HG02588 (cell line): ENCODE measurements around the gene UPF2.

Experiments used
- ATAC-seq: cut with Tn5 transposase; IDR thresholded peaks from one replicate; pipeline ENCODE4 v1.9.1; 2021; ENCODE audit warnings: mild to moderate bottlenecking, moderate library complexity; ENCODE audit not compliant: unreplicated experiment

Gene UPF2

DNA sequence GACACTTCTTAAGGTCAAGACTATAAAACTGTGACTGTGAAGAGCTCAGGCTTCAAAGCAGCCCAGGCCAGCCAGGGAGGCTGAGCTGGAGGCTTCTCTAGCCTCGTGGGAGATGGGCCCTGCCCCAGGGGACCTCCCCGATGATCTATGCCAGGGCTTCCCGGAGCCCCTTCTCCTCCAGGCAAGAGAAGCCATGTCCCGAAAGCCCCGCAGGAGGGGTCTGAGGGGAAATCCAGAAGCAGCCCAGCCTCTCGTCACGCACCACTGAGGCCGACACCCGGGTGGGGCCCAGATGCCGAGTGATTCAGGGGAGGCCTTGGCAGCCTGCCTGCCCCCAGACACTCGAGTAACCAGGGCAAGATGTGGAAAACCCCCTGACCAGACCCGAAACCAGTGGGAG is 155.8 kb downstream of the UPF2 start:
- peak; percentile 49 for ATAC-seq

DNA sequence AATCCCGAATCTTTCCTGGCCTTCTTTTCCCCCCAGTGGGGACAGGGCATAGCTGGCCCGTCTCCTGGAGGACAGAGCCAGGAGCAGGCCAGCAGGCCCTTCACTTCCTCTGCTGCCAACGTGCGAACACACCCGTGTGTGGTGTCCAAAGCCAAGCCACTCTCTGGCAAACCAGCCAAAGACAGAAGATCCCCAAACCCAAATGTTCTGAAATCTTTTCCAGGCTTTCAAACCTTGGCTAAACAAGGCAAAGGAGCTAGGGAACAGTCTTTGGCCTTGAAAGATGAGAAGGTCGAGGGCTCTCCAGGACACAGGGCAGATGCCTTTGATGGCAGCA is 156.5 kb downstream of the UPF2 start:
- ATAC-seq = no peak

DNA sequence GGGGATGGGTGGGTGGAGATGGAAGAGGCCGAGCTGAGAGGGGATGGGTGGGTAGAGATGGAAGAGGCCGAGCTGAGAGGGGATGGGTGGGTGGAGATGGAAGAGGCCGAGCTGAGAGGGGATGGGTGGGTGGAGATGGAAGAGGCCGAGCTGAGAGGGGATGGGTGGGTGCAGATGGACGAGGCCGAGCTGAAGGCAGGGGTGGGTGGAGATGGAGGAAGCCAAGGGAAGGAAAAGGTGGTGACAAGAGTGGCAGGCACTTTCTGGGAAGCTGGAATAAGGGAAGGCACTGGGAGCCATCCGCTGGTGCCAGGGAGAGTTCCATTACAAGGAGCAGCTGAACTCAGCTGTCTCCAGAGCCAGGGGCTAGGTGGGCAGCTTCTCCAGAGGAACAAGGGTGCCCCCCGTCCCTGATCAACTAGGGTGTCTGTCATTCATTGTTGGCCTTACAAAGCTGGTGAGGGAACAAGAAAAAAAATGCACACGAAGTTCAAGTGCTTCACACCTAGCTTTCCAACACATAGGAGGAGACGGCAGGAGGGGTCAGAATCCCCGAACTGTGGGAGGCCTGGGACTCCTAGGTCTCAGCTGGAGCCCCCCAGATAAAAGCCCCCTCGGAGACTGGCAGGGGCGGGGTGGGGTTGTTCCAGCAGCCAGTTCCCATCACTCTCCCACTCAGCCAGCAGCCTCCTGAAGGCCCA is 157.0 kb downstream of the UPF2 start:
- no peak for ATAC-seq

DNA sequence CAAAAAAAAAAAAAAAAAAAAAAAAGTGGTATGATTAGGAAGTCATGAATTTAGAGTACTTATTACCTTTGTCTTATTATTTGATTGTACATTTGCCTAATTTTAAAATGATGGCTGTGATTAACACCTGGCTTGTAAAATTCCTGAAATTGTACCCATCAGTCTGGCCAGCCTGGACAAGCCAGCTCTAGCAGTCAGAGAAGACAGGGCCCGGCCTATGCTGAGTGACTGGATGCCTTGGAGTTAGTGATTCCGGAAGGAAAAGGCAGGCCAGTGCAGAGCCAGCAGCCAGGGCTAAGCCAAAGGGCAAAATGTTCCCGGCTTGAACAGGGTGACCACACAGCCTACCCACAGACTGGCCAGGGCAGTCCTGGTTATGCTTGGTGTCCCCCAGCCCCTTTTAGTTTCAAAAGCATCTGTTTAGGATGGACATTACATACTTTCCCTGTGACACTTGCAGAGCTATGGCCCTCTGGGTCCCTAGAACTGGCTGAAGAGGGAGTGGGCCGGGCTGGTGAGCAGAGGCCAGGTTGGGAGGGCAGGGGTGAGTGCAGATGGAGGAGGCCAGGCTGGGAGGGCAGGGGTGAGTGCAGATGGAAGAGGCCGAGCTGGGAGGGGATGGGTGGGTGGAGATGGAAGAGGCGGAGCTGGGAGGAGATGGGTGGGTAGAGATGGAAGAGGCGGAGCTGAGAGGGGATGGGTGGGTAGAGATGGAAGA is 157.7 kb downstream of the UPF2 start:
- no peak for ATAC-seq

DNA sequence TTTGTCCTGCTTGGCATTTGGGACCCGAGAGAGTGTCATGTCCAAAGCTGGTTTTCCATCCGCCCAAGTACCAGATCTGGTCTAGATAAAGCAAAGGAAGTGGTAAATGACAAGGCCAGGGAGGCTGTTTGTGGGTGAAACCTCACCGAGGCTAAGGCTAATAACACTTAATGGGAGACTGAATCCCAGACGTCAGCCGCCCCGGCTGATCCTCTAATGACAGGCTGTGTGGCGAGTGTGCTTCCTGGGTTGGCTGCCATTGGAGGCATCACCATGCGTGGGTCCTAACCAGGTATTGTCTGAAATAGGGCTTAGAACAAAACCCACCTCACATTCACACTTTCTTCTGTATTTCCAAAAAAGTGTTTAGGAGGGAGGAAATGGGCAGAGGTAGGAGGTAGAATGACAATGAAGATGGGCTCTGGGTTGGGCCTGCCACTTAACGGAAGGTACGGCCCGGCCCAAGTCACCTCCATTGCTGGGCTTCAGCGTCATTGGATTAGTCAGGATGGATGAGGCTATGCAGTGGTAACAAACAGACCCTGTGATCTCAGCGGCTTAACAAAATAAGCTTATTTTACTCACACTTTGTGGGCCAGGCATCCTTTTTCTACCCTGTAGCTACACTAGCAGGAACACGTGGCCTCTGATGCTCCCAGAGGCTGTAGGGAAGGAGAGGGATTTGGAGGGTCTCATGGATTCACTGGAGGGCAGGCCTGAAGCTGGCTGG is 159.8 kb downstream of the UPF2 start:
- ATAC-seq = no peak

DNA sequence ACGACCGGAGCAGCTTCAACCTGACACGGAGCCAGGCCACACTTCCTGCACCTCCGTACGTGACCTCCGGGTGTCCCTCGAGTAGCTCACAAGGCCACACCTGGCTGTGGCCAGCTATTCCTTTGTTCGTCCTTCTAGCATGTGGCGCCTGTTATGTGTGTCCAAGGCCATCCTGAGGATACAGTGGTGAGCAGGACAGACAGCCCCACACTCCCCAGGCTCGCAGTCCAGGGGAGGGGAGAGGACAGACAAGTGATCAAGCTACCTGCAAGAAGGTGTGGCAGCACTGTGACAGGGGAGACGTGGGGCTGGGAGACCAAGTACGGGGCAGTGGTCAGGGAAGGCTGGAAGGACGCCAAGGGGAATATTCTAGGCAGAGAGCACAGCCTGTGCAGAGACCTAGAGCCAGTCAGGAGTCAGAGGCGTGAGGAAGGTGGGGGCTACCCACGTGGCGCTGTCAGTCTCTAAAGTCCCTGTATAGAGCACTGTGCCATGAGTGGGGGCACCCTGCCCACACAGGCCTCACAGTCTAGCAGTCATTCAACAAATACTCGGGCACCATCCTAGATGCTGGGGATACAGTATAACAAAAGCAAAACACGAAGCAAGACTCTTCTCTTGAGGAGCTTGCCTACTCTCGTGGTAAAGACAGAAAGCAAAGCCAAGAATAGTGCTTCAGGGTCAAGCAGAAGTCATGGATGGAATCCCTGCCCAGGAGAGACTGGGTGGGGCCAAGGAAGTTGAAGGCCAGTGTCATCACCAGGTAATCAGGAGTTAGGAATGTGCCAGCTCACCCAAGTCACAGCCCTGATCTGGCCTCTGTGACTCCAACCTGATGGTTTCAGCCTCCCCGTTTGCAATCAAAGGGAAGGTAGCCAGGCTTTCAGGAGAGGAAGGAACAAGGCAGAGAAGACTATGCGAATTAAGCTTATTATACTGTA is 160.9 kb downstream of the UPF2 start:
- ATAC-seq = no peak

DNA sequence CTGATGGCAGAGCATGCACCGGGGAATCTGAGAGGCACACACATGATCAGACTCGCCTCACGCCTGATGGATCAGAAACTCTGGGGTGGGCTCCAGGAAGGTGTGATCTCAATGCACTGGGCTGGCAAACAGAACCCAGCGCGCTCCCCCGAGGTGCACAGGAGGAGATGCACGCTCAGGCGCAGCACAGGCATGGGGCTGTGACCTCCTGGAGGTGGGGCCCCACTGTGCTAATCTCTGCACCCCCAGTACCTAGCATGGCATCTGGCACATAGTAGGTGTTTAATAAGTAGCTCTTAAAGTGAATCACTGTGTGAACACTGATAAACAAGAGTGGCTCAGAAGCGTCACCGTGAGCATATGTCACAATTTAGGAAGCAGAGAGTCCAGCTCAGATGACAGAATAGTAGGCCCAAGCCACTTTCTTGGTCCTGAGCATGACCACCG is 161.6 kb downstream of the UPF2 start:
- ATAC-seq = no peak

DNA sequence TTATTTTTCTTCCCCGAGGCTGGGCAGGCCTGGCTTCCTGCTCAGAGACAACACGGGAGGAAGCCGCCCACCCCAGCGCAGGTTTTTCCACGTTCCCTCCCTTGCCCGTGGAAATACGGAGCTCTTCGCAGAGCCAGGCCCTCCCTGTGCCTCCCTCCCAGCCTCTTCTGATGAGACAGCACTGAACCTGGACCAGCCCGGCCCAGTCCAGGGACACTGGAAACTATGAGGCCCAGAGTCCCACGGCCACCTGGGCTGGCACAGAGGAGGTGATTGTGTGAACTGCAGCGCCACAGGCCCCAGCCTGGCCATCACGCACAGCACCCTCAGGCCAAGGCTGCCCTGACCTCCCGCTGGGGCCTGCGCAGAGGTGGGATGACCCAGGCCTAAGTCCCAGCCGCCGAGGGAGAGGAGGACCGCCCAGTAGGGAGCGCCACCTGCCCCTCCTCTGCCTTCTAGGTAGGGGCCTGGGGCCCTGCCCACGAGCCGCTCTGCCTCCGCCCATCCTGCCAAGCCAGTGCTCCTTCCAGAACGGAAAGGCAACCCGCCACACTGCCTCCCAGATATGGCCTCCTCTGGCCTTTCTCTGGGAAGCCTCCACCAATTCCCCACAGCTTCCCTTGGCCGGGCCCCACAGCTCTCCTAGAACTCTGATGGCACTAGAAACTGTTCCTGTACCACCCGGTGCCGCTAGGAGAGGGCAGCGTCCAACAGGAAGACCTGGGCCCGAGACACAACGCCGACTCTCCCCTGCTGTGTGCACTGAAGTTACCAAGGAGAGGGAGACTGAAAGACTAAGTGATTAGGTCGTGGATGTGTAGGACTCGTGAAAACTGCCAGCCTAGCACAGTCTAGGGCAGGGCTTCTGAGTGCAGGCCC is 162.2 kb downstream of the UPF2 start:
- ATAC-seq = no peak

DNA sequence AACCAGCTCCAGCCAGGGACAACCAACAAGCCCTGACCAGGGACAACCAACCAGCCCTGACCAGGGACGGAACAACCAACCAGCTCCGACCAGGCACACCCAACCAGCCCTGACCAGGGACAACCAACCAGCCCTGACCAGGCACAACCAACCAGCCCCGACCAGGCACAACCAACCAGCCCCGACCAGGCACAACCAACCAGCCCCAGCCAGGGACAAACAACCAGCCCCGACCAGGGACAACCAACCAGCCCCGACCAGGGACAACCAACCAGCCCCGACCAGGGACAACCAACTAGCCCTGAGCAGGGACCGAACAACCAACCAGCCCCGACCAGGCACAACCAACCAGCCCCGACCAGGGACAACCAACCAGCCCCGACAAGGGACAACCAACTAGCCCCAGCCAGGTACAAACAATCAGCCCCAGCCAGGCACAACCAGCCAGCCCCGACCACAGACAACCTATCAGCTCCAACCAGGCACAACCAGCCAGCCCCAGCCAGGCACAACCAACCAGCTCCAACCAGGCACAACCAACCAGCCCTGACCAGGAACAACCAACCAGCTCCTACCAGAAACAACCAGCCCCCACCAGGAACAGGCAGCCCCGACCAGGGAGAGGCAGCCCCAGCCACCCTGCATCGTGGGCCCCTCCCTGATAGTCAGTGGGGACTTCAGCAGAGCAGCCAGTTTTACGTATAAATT is 163.1 kb downstream of the UPF2 start:
- ATAC-seq = no peak

DNA sequence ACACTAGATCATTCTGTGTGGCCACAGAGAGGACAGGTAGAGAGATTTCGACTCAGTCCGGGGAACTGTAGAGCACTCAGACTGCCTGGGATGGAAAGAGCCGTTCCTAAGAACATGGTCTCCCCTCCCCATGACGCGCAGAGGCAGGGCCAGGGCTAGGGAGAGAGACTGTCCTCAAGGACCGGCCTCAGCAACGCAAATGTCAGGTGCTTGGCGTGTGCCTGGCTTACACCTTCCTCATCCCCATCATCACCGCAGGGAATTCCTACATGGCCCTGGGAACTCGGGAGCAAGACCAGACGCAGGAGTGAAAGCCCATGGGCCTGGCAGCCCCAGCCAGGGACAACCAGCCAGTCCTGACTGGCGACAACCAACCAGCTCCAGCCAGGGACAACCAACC is 163.8 kb downstream of the UPF2 start:
- no peak for ATAC-seq

DNA sequence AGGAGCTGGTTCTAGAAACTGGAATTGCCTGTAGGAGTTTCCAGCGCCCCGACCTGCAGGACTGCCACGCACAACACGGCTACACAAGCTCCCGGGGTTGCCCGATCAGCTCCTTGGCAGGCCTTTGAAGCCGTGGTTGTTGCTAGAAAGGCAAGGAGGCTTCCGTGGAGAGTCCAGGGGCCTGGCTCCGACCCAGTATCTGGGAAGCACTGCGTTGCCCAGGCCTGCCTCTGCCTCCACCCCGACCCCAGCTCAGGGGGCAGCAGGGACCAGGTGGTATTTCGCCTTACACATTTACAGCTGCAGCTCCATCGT is 165.1 kb downstream of the UPF2 start:
- ATAC-seq = no peak

DNA sequence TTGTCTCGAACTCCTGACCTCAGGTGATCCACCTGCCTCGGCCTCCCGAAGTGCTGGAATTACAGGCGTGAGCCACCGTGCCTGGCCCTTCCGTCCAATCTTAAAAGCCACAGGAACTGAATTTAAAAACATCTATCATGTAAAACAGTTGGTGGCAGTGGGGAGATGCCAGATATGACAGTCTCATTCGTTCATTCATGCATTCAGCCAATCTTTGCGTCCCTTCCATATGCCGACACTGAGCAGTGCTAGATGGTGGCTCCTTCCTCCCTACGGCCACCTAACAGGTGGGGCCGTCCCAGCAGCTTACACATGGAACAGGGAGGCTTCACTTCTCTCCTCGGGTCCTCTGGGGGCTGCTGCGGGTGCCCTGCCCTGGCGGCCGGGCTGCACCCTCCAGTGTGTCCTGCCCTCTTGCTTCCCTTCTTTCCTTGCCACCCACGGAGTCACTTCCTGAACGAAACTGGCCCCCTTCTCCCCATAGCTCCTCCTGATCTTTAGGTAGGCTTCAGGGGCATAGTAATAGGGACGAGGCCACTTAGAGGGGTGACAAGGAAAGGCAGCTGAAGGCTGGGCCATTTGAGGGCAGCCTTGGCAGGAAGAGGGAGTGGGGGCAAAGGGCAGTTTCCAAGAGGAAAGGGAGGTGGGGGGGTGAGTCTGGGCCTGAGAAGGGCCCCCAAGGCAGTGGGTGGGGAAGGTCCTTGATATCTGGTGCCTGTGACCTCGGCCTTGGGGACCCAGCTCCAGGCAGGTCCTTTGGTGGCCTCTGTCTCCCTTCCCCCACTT is 165.6 kb downstream of the UPF2 start:
- ATAC-seq = no peak

DNA sequence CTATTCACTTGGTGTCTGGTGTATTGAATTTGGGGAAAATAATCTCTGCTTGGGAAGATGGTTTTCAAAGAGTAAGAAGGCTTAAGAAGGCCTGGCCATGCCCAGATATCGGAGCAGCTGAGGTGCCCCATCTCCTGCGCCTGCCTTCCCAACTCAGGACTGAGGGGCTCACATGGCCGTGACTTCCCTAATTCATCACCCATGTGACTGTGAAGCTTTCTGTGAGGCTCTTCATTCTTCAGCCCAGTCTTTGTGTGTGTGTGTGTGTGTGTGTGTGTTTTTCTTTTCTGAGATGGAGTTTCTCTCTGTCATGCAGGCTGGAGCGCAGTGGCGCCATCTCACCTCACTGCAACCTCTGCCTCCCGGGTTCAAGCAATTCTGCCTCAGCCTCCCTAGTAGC is 166.3 kb downstream of the UPF2 start:
- no peak for ATAC-seq

DNA sequence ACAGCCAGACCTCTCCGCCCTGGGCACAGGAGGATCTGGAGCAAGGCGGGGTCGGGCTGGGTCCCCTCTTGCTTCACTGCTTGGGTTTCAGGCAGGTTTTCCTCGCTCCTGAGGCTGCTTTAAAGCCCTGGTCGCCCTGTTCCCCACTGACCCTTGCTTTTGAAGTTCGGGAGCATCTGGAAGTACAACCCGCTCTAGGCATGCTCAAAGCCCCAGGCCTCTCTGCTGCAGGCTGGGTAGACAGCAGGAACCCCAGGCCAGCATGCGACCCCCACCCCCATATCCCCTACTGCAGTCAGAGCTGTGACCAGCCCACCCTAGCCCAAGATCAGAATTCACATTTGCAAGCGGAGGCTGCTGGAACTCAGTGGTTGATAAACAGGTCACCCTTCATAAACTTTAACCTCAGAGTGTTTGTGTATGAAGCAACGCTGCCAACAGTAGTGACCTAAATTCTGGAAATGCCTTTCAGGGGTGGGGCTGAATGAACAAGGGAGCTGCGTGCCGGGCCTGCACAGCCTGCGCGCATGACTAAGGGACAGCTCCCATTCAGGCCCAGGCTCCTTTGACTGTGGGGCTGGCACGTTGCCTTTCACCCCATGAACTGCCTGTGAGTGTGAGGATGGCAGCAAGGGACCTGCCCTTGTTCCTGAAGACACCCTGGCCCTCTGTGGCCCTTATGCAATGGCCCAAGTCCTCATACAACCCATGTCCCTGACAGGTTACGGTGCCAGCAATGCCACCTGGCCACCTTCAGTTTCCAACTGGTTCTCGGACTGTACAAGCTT is 166.9 kb downstream of the UPF2 start:
- no peak for ATAC-seq

DNA sequence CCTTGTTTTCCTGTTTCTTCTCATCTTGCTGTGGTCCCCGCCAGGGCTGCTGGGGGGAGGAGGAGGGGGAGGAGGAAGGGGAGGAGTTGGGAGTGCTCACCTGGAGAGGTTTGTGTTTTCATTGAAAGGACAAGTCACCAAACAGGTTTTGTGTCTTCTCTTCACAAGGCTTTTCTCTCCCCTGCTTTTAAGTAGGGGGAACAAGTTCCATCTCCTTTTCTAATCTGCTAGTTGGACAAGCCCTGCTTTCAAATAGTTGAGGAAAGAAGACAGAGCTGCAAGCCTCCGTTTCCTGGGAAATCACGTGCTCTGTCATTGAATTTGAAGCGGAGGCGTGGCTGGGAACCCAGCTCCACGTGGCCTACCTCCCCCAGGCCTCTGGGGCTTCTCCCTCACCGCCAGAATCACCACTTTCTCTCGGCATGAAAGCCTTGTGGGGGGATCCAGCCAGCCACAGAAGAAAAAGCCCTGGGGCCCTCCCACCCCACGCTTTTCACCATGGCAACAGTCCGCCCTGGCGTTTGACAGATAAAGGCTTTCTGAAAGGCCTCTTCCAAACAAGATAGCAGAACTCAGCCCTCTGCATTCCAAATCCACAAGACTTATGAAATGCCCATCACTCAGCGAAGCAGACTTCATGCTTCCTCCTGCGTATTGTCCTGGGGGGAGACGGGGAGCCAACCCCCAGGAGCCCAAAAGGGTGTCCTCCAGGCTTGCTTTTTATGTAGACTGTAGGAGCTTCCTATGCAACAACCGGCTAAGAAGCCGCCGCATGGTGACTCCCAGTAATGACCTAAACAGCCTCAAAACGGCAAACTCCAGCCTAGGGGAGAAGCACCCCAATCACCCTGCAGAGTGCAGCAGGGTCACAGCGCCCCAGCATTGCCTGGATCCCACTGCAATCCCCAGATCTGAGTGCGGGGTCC is 167.8 kb downstream of the UPF2 start:
- peak; percentile 53 for ATAC-seq

DNA sequence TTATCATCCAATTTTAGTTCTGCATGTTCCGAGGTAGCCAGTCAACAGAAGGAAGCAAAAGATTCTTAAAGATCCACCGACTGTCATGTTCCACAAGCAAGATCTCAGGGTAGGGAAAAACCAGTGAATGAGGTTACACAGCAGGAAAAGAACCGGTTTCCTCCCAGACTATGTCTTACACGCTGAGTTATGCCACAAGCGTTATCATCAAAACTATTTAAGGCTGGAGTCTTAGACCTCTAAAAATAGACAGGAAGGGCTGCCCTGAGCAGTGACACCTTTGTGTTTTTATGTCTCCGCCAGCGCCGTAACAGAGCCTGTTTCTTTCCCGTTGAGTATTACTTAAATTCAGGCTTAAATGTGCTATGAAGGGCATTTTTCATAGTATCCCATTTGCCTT is 171.1 kb downstream of the UPF2 start:
- ATAC-seq = no peak

DNA sequence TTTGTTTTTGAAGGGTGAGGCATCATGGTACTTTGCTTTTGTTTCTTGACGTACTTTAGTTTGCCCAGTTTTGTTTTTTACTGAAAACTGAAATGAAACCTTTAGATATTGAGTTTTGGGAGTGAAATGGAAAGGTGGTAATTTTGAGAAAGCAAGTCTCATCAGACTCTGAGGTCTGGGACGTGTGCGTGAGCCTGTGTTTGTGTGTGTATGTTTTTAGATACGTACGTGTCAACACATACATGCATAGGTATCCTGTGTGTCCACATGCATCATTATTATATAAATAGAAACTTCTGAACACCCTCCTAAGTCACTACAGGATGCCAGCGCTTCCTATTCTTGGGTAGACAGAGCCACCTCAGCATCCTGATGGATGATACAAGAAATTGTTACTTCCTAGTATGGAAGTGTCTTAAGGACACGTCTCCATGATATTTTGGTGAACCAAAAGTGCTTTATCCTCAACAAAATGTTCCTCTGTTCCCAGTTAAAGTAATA is 171.7 kb downstream of the UPF2 start:
- no peak for ATAC-seq
